Neutrophil (primary cell): Measurements from ENCODE around the gene DAPK1.

ENCODE experiments used
- H3K27ac ChIP-seq: fragments of 200-600 bp; sonication (generic); 2 replicates; pipeline ENCODE4 v1.5.1; 2016; ENCODE audit warnings: mild to moderate bottlenecking, moderate library complexity
- H3K27me3 ChIP-seq: fragments of 200-600 bp; sonication (generic); 2 replicates; pipeline ENCODE4 v1.6.0; 2016; ENCODE audit warnings: mild to moderate bottlenecking
- H3K36me3 ChIP-seq: fragments of 200-600 bp; sonication (generic); 2 replicates; pipeline ENCODE4 v1.5.1; 2017
- H3K4me1 ChIP-seq, 2 experiments: fragments of 200-600 bp in 1 of 2; sonication (generic) in 1 of 2; 1 replicate in 1 of 2; 2 replicates in 1 of 2; pipeline versions ENCODE4 v1.5.1 to v1.6.1; 2013 to 2016; ENCODE audit warnings: low read depth in 1 of 2, low read length in 1 of 2, mild to moderate bottlenecking in 1 of 2, moderate library complexity in 1 of 2; ENCODE audit not compliant: control insufficient read depth in 1 of 2, insufficient read depth in 1 of 2
- H3K4me3 ChIP-seq, 2 experiments: fragments of 200-600 bp in 1 of 2; sonication (generic) in 1 of 2; 1 replicate in 1 of 2; 2 replicates in 1 of 2; pipeline ENCODE4 v1.5.1; 2013 to 2016; ENCODE audit warnings: low read depth in 1 of 2, low read length in 1 of 2, mild to moderate bottlenecking in 1 of 2, moderate library complexity in 1 of 2
- H3K9me3 ChIP-seq: fragments of 200-600 bp; sonication (generic); 2 replicates; pipeline ENCODE4 v1.5.1; 2016
- TF ChIP-seq, protein P1 (sequence below): fragments of 200-600 bp; sonication (generic); IDR thresholded peaks from 2 replicates; pipeline ENCODE4 v1.5.1; 2016; ENCODE audit warnings: antibody characterized with exemption

The DAPK1 gene

DNA sequence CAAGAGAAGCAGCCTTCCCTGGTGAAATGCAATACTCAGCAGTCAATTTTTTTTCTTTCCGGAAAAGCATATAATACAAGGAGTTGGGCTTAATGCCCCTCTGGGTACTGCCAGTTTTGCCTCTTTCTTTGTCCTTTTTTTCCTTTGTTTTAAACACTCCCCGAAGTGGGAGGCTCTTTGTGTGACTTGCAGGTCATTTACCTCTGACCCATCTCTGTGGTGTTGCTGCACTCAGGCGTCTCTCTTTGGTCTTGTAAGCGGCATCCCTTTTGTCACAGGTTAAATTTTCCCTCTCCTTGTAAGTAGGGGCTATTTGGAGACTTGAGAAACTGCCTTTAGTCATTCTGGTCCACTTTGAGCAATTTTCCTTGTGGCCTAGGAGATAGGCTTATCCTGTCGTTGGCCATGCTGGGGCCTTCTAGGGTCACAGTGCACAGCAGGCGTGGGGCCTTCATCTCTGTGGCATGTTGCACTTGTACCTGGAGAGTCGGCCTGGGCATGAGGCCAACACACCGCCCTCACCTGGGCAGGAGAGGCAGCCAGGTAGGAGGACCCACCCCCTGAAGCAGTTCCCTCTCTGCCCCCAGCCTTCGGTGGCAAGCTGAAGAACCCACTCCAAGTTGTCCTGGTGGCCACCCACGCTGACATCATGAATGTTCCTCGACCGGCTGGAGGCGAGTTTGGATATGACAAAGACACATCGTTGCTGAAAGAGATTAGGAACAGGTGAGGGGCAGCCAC lies 200.6 kb downstream of the DAPK1 start:
- peaks cover 21% of the 10 kb centered on the region for H3K36me3 ChIP-seq
- H3K9me3 ChIP-seq = no peaks in the 10 kb centered on the region
- TF ChIP-seq, protein P1, sequence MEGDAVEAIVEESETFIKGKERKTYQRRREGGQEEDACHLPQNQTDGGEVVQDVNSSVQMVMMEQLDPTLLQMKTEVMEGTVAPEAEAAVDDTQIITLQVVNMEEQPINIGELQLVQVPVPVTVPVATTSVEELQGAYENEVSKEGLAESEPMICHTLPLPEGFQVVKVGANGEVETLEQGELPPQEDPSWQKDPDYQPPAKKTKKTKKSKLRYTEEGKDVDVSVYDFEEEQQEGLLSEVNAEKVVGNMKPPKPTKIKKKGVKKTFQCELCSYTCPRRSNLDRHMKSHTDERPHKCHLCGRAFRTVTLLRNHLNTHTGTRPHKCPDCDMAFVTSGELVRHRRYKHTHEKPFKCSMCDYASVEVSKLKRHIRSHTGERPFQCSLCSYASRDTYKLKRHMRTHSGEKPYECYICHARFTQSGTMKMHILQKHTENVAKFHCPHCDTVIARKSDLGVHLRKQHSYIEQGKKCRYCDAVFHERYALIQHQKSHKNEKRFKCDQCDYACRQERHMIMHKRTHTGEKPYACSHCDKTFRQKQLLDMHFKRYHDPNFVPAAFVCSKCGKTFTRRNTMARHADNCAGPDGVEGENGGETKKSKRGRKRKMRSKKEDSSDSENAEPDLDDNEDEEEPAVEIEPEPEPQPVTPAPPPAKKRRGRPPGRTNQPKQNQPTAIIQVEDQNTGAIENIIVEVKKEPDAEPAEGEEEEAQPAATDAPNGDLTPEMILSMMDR = no peak

DNA sequence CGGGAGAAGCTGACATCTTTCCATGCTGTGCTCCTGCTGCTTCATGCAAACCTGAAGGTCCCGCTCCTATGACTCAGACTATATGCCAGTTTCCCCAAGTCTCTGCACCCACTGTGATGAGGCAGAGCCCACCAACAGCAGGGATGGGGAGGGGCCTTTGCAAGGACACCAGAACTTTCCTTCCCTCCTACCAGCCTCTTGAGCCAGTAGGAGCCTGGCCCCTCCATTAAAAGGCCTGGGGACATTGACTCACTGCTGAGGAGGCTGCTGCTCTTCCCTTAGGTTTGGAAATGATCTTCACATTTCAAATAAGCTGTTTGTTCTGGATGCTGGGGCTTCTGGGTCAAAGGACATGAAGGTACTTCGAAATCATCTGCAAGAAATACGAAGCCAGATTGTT lies 202.2 kb downstream of the DAPK1 start:
- Histone ChIP-seq H3K9me3 (no peaks in the 10 kb centered on the region), H3K27ac (no peak overlapping the region), H3K27me3 (no peaks in the 10 kb centered on the region), H3K4me3 (no peak overlapping the region), H3K4me1 (no peaks in the 10 kb centered on the region), H3K36me3 (peaks cover 23% of the 10 kb centered on the region)
- TF ChIP-seq, protein P1 = no peak

More for the DNA sequence above, 200.6 kb downstream of the DAPK1 start:
- Histone ChIP-seq H3K27ac (no peak overlapping the region), H3K4me1 (no peaks in the 10 kb centered on the region), H3K4me3 (no peak overlapping the region), H3K27me3 (no peaks in the 10 kb centered on the region)

DNA sequence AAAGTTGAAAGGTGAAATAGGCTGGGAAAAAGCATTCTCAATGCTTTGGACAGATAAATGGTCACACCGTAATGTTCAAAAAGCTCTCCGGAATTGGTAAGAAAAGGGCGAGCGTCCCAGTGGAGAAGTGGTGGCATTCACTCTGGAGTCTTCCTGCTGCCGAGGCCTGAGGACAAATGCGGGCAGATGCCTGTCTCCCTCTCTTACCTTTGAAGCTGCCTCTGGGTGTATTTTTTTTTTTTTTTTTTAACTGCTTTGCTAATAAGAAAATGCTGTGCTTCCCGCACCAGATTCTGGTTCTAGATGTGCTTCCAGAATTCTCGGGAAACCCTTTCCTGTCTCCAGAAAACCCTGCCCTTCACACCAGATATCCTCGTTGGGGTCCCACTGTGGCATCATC lies 203.8 kb downstream of the DAPK1 start:
- H3K36me3 ChIP-seq = peaks cover 31% of the 10 kb centered on the region
- H3K4me1 ChIP-seq = no peaks in the 10 kb centered on the region
- TF ChIP-seq, protein P1 = no peak
- no peak overlapping the region for H3K27ac ChIP-seq
- no peaks in the 10 kb centered on the region for H3K27me3 ChIP-seq
- H3K9me3 ChIP-seq = no peaks in the 10 kb centered on the region
- H3K4me3 ChIP-seq = no peak overlapping the region

GRCh38 chr9:87701931-87702421 lies 204.3 kb downstream of the DAPK1 start:
- Histone ChIP-seq H3K36me3 (peaks cover 36% of the 10 kb centered on the region), H3K9me3 (no peaks in the 10 kb centered on the region), H3K27me3 (no peaks in the 10 kb centered on the region), H3K4me1 (no peaks in the 10 kb centered on the region), H3K4me3 (no peak overlapping the region), H3K27ac (no peak overlapping the region)
- TF ChIP-seq, protein P1 = no peak

DNA sequence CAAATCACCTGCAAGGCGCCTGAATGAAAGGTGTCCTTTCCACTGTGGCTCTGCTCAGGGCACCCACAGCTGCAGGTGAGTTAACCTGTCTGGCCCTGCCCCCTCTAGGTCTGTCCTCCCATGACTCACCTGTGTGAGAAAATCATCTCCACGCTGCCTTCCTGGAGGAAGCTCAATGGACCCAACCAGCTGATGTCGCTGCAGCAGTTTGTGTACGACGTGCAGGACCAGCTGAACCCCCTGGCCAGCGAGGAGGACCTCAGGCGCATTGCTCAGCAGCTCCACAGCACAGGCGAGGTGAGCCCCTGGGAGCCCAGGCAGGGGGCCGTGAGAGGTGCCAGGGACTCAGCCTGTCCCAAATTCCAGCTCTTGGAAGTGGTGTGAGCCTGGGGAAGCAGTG lies 205.3 kb downstream of the DAPK1 start:
- TF ChIP-seq, protein P1 = no peak
- H3K36me3 ChIP-seq = peaks cover 36% of the 10 kb centered on the region
- no peak overlapping the region for H3K27ac ChIP-seq
- H3K27me3 ChIP-seq = no peaks in the 10 kb centered on the region
- no peak overlapping the region for H3K4me3 ChIP-seq
- no peaks in the 10 kb centered on the region for H3K4me1 ChIP-seq
- H3K9me3 ChIP-seq = no peaks in the 10 kb centered on the region
